GM19438 (cell line): ENCODE measurements around the gene KPNB1.

Experiments used
- ATAC-seq: cut with Tn5 transposase; IDR thresholded peaks from one replicate; pipeline ENCODE4 v1.9.1; 2021; ENCODE audit warnings: low read depth; ENCODE audit not compliant: unreplicated experiment

The KPNB1 gene

DNA sequence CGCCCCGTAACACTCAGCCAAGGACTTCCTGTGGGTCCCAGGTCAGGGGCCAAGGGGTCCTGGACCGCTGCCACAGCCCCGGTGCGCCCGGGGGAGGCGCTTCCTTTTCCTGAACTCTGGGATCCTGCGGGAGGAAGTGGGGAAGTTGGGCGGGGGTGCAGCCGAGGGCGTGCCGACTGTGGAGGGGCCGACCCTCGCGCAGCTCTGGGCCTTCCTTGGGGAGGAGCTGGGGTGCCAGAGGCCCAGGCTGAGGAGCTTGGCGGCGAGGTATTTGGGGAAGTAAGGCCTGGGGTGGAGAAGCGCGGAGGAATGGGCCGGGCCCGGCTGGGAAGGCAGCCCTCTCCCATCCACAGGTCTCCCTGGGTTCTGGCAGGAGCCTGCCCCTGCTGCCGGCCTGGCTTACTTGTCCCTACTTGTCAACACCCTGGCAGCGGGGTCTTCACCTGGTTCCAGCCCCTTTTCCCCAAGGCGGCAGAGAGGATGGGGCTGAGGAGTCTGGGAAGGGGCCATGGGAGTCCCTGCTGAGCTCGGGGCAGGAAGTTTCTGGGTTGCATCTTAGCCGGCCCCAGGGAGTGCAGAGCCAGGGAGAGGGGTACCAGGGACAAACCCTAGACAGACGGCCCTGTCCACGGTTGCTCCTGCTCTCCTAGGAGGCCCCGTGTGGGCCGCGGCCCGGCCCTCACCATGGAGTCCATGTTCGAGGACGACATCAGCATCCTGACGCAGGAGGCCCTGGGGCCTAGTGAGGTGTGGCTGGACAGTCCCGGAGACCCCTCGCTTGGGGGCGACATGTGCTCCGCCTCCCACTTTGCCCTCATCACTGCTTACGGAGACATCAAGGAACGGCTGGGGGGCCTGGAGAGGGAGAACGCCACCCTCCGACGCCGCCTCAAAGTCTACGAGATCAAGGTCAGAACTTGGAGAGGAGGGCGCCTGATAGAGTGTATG lies 46.0 kb downstream of the KPNB1 start:
- no peak for ATAC-seq

DNA sequence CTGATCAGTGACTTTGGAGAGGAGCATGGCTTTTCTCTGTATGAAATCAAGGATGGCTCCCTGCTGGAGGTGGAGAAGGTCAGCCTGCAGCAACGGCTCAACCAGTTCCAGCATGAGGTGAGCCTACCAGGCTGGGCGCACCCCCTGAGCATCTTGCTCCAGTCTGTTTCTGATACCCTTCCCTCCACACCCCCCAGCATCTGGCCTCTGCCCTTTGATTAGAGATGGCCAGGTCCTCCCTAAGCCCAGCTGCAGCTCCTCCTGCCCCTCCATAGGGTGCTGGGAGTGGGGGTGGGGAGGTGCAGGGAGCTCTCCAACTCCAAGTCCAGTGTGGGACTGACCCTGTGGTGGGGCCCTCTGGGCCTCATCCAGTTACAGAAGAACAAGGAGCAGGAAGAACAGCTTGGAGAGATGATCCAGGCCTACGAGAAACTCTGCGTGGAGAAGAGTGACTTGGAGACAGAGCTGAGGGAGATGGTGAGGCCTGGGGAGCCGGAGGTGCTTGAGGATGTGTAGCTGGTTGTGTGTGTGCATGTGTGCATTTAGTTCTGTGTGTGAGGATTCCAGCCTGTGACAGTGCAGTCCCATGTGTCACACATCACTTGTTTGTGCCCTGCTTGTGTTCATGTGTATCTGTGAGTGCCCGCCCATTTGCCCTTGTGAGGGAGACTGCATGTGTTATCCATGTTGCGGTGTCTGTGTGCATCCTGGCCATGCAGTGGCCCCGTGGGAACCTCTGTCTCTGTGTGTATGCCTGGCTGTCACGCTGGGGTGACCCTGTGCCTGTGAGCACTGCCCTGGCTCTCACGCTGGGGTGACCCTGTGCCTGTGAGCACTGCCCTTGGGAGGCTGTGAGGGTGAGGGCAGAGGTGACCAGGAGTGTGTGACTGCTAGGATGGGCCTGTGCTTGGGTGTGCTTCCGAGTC lies 47.3 kb downstream of the KPNB1 start:
- ATAC-seq, result no peak

GRCh38 chr17:47697906-47698711 lies 48.4 kb downstream of the KPNB1 start:
- ATAC-seq, result no peak

- no peak for ATAC-seq
Observed at GRCh38 chr17:47698749-47699535, 49.2 kb downstream of the KPNB1 start.

DNA sequence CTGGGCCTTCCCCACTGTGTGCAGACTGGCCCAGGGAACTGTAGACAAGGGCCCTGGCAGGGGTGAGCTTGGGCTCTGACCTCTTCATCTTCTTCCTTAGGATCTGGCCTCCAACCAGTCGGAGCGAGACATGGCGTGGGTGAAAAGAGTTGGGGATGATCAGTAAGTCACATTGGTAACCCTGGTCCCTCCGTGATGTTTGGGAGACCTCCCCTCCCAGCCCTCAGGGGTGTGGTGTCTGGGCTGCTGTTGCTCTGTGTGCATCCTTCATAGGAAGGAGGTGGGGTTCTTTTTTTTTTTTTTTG lies 49.8 kb downstream of the KPNB1 start:
- ATAC-seq, result no peak

DNA sequence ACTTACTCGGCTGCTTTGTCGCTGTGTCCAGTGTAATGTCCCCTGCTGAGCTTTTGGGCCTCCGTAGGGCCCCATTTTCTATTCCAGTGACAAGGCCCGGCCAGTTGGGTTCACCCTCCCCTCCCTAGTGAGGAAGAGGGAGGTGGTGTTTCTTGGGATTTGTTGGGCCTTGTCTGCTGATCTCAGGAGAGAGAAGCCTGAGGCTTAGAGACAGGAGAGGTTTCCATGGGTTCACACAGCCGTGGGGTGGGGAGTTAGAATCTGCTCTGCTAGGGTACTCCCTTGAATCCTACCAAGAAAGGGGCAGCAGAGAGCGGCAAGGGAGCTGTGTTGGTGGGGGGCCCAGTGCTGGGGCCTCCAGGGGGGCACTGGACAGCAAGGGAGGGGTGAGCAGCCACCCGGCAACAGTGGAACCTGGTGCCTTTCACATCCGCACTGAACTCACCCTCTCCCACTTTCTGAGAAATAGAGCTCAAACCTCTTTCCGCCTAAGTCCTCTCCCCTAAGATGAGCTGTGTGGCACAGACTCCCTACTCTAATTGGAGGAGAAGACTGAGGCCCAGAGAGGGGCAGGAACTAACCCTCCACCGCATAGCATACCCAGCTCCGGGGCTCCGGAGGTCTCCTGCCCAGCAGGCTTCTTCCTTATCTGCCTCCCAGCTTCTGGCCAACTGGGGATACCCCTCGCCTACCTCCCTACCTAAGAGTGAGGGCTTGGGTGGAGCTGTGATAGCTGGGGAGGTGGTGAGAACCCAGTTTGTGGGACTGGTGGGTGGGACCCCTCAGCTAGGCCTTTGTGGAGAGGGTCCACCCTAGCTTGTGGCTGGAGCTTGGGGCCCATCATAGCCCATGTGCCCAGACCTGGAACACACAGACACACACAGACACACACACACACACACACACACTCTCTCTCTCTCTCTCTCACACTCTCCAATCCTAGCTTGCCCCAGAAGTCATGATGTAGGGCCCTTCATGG lies 51.0 kb downstream of the KPNB1 start:
- ATAC-seq, result no peak

DNA sequence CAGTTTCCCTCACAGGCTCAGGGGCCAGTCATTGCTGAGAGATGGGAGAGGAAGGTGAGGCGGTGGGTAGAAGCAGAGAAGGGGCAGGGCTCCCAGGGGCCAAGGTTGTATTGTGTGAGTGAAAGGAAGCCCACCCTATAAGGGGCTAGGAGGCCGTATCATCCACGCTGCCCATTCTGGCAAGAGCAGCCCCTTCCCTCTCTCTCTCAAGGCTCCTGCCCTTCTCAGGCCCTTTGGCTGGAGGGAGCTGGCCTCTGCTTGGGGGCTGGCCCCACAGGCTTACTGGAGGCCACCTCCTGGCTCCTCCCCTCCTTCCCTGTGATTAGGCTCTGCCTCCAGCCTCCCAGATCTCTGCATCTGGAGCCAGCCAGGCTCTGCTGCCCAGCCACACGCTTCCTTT lies 51.9 kb downstream of the KPNB1 start:
- no peak for ATAC-seq

DNA sequence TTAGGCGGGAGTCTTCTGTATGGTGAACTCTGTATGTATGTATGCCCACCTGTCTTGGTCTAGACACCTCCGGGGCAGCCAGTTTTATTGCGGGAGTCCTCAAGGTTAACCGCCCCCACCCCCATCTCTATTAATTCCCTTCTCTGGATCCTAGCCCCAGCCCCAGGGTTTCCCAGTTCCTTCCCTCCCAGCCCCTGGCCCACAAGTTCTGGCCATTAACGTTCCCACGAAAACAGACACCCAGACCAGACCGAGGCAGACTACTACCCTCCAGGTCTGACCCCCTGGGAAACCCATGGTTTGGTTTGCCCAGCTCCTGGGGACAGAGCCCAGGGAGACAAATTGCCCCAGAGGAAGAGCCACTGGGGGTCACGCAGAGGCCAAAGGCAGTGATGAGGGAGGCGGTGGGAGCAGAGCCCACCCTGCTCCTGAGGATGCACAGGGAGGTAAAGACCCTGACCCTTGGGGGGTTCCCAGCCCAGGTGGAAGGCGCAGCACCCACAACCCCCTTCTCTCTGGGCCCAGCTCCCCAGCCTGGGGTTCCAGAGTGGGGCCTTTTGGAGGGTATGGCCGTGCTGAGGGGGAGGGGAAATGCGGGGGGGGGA lies 52.8 kb downstream of the KPNB1 start:
- ATAC-seq, result no peak

- no peak for ATAC-seq
Observed at GRCh38 chr17:47703191-47703591, 53.5 kb downstream of the KPNB1 start.

GRCh38 chr17:47703671-47704070 lies 54.0 kb downstream of the KPNB1 start:
- ATAC-seq, result no peak

- no peak for ATAC-seq
Observed at GRCh38 chr17:47704116-47704515, 54.4 kb downstream of the KPNB1 start.

- no peak for ATAC-seq
Observed at GRCh38 chr17:47704736-47705135, 55.0 kb downstream of the KPNB1 start.

- no peak for ATAC-seq
Observed at GRCh38 chr17:47705536-47706530, 56.1 kb downstream of the KPNB1 start.

DNA sequence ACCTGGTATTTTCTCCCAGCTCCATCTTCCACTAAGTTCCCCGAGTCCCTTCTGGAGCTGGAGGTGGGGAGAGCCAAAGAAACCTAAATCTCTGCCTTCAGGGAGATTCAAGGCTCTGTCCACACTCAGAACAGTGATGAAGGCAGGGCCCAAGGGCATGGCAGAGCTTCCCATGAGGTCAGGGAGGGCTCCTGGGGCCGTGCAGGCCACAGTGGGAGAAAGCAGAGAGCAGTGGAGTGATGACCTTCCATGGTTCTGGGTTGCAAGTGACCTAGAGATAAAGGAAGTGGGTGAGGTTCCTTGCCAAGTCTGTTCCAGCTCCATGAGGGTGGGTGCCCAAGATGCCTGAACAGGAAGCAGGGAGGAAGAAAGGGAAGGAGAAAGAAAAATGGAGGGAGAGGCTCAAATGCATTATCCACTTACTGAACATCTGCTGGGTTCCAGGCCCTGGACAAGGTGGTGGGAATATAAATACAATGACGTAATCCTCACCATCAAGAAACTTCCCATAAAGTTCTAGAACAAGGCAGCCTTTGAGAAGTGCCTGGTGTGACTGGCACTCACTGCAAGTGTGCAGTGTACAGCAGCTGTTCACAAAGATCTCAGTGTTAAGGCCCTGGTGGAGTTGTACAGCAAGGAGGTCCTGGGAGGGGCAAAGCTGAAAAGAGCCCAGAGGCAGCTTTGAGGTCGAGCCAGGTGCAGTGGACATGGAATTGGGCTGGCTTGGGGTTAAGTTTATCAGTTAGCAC lies 57.5 kb downstream of the KPNB1 start:
- ATAC-seq, result no peak

DNA sequence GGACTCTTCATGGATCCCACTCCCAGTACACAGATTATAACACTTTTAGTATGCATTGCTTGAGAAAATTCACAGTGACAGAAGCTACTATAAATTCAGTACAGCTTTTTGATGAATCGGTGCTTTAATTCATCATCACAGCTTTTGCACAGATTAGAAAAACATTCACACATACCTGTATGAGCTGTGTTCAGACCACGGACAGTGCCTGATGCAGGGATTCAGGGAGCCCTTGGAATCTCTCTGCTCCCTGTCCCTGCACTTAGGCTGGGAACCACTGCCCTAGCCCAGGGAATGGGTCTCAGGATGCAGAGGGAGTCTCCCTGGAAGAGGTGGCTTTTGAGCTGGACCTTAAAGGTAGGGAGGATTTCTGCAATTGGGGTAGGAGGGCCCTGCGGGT lies 58.2 kb downstream of the KPNB1 start:
- no peak for ATAC-seq

- ATAC-seq, result no peak
Observed at GRCh38 chr17:47708312-47708863, 58.7 kb downstream of the KPNB1 start.
